Activated CD4-positive, alpha-beta T cell treated with anti-CD3 and anti-CD28 coated beads, Interleukin-2, amount 50 U/mL, for 16 hours (primary cell): ENCODE measurements around the gene TP53TG3D.
A peak's percentile ranks its signal among the peaks of the same experiment; 100 is the strongest.
"Not testable (repeated sequence)": the region's sequence is repeated elsewhere in the genome, so short reads cannot be mapped to it uniquely, and the experiment has no call there.

ENCODE experiments used
- DNase-seq: peaks from one replicate; pipeline ENCODE4 v3.0.0-alpha.2; 2020

The TP53TG3D gene

GRCh38 chr16:32252986-32253385, at the start of gene TP53TG3D:
Gene TP53TG3D (plus strand): TSS chr16:32253286. CDS start chr16:32253354, 68 bp downstream.
- DNase-seq, result not testable (repeated sequence)

- peak; percentile 0 for DNase-seq
Observed at GRCh38 chr16:32253507-32253906, 421 bp downstream of the TP53TG3D start.

- DNase-seq, result not testable (repeated sequence)
Observed at GRCh38 chr16:32261526-32261925, 8.4 kb downstream of the TP53TG3D start.

GRCh38 chr16:32263552-32263951, 10.5 kb downstream of the TP53TG3D start:
- not testable (repeated sequence) for DNase-seq

GRCh38 chr16:32281910-32282309, 28.8 kb downstream of the TP53TG3D start:
- not testable (repeated sequence) for DNase-seq

- not testable (repeated sequence) for DNase-seq
Observed at GRCh38 chr16:32283024-32283423, 29.9 kb downstream of the TP53TG3D start.

GRCh38 chr16:32283917-32284495, 30.9 kb downstream of the TP53TG3D start:
- not testable (repeated sequence) for DNase-seq

- DNase-seq, result not testable (repeated sequence)
Observed at GRCh38 chr16:32284800-32285796, 32.0 kb downstream of the TP53TG3D start.

- DNase-seq, result not testable (repeated sequence)
Observed at GRCh38 chr16:32286193-32286592, 33.1 kb downstream of the TP53TG3D start.

GRCh38 chr16:32287743-32288142, 34.7 kb downstream of the TP53TG3D start:
- DNase-seq, result not testable (repeated sequence)

- not testable (repeated sequence) for DNase-seq
Observed at GRCh38 chr16:32289197-32289596, 36.1 kb downstream of the TP53TG3D start.

GRCh38 chr16:32302776-32303175, 49.7 kb downstream of the TP53TG3D start:
- DNase-seq, result not testable (repeated sequence)
